Fibroblast of skin of back (primary cell): Measurements from ENCODE around the gene APP.
"Not testable (repeated sequence)": the region's sequence is repeated elsewhere in the genome, so short reads cannot be mapped to it uniquely, and the experiment has no call there.

ENCODE experiments used
- DNase-seq: peaks from one replicate; pipeline ENCODE4 v3.0.0-alpha.2; 2013

APP gene

DNA sequence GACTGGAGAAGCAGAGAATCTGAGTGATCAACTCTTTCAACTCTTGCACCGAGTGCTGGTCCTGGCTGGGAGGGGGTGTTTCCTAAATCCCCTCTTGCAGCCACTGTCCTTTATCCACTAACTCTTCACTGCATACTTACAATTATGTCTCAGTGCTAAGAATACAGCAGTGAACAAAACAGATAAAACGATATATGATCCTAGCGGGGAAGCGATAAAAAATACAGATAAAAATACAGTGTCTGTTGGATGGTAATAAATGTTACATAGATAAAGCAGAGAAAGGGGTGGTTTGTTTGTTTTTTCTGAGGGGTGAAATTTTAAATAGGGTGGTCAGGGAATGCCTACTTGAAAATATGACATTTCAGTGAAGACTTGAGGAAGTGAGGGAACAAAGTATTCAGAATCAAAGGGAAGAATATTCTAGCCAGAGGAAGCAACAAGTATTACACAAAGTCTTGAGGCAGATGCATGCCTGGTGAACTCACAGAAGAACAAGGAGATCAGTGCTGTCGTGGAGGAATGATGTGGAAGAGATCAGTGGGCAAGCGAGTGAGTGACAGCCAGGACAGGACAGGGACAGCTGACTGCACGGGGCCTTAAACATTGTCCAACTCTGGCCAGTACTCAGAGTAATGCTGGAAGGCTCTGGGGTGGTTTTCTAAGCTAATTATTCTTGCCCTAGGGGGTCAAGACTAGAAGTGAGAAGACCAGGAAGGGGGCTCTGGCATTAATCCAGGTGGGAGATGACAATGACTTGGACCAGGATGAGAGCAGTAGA, 110.0 kb downstream of the APP start:
- DNase-seq = no peak

DNA sequence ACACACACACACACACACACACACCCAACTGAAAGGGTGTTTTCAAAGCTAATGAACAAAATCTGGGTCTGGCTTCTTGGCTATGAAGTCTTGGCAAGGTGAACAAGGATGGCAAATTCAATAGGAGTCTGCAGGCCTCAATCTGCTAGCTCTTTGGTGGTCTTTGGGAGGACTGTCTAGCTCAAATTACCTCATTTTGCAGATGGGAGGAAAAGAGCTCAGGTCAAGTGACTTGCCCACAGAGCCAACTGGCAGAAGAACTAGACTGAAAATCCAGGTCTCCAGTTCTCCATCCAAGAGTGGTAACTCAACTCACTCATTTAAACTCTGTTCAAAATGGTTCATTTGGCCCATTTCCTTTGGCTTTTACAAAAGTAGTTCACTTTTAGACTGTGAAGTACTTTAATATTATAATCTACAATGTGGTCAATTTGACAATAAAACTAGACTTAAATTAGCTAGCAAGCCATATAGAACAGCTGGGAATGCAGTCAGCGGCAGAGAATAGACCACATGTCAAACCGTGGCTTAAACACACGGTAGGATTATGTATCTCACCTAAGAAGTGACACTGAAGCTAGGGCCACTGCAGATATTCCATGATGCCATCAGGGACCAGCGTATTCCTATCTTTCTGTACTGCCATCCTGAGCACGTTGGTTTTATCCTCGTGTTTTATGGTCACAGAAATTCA, 112.9 kb downstream of the APP start:
- DNase-seq = no peak

DNA sequence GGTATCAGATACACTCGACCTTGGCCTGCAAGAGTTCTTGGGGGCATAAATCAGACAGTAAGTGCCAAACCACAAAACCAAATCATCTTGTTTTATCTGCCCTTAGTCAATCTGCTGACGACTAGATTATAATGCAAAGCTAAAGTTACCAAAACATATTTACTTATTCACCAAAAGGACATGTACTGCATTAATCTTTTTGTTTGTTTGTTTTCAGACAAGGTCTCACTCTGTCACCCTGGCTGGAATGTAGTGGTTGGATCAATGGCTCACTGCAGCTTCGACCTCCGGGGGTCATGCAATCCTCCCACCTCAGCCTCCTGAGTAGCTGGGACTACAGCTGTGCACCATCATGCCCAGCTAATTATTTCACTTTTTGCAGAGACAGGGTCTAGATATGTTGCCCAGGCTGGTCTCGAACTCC, 114.7 kb downstream of the APP start:
- DNase-seq = no peak

GRCh38 chr21:26055010-26055409, 115.6 kb downstream of the APP start:
- no peak for DNase-seq

GRCh38 chr21:26052057-26052456, 118.5 kb downstream of the APP start:
- DNase-seq = no peak

DNA sequence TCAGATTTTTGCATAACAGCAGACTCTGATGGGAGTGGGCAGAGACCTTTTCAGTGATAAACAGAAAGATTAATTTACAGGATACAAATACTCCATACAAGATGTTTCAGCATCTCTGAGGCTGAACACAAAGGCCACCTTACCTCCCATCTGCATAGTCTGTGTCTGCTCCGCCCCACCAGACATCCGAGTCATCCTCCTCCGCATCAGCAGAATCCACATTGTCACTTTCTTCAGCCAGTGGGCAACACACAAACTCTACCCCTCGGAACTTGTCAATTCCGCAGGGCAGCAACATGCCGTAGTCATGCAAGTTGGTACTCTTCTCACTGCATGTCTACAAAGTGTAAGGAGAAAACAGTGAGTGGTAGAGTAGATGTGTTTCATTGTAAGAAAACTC, 119.7 kb downstream of the APP start:
- DNase-seq = no peak

DNA sequence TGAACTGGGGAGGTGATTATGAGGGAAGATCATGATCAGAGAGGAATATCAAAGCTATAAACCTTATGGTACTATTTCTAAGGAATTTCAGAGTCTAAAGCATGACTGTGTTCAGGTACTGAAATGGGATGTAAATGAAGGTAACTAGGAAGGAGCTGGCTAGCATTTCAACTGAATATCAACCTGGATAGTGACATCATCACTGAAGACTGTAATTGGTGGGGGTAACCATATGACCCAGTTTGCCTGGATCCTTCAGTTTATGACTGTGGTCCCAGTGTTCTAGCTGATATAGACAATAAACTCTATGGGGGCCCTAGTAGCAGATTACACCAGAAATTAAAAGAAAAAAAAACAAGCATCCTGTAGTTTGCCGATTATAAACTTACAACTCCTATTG, 120.8 kb downstream of the APP start:
- DNase-seq = no peak

DNA sequence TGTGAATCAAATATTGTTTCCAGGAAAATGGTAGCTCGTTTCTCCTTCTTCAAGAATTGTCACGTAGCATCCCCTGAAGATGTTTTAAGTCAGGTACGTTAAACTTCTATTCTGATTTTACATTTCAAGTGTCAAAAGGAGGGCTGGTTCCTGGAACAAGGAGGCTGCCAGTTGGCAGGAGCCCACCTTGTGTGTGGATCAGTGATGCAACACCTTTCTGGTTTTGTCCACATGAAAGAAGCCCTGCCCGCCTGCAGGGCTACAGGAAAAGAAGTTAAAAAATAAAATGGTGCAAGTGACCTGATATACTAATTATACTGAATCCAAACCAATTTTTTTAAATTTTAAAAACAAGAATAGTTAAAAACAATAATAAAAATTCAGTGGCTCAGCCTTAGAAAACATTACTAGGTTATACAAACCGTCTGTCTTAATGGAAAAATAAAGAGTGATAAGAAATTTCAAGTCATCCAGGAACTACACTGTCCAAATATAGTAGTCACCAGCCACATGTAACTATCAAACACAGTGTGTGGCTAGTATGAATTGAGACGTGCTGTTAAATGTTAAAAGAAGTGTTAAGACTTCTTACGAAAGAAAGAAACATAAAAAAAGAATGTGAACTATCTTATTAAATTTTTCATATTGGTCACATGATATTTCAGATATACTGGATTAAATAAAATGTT, 123.1 kb downstream of the APP start:
- no peak for DNase-seq

DNA sequence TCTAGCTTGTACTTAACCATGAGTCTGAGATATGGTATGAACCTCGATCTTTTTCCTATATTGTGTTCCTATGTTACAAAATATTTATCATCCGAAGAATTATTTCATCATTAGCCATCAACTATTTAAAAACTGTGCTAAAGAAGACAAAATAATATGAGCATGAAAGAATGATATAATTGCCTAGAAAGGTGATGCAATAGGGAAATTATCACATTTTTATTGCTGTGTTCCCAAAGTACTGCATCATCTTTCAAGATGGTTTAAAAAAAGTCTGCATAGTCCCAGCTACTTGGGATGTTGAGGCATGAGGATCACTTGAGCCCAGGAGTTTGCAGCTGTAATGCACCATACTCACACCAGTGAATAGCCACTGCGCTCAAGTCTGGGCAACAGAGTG, 126.7 kb downstream of the APP start:
- no peak for DNase-seq

DNA sequence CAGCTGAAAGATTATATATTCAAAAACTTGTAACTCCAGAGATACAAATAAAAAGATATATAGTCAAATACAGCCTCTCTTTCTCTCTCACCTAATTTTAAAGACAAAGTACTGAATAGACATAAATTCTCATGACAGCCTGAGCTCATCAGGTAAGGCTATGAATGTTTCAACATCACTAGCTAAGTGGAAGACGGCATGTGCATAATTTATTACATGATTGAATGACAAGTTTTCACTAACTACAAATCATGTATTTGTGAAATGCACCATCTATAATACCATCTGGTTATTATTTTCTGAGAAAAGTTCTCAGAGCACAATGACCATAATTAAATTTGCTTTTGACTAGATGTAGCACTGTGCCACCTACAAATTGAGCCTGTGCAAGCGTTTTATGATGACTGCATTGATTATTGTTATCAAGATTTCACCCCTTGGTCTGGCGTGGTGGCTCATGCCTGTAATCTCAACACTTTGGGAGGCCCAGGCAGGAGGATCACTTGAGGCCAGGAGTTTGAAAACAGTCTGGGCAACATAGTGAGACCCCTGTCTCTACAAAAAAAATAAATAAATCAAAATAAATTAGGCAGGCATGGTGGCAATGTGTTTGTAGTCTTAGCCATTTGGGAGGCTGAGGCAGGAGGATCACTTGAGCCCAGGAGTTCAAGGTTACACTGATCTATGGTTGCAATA, 128.2 kb downstream of the APP start:
- no peak for DNase-seq

DNA sequence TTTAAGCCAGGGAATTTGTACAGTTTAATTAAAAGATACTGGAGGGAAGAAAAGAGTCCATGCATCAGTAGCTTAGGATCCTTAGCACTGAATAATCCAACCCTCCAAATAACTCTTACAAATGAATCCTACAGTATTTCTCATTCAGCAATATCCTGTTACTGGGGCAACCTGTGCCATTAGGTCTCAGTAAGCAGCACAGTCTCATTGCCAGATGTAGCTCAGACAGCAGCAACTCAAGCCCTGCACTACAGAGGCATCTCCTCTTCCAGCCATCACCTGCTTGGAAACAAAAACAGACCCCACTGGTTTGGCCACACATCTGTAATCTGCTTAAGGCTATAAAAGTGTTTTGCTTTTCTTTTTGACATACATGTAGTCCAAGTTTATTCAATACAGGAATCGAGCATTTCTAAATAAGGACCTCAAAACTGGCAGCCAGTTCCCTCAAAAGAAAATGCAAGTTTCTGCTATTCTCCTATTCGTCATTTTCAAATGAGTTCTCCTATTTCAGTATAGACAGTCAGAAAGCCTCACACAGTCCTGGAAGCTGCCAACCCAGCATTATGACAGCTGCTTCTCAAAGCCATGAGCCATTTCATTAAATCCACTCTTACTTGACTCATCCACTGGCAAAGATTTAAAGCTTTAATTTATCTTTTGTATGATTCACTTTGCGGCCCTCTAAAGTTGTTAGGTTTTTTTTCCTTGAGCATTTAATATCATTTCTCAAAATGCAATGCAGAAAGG, 129.0 kb downstream of the APP start:
- DNase-seq = peak; percentile 25

- no peak for DNase-seq
Observed at GRCh38 chr21:26036916-26037315, 133.7 kb downstream of the APP start.

DNA sequence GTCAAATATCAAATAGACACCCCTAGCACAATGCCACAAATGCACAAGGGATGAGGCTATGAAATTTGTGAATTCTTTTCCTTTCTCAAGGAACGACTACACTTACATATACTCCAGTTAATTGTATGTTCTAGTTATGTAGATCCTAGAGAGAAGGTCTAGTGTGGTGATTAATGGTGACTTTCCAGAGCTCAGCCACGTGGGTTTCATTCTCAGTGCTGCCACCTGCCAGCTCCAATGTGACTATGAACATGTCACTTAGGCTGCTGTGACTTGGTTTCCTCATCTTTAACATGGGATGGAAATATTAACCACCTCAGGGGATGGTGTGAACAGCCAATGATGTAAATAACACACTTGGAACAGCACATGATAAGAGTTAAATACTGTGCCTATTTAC, 138.3 kb downstream of the APP start:
- no peak for DNase-seq

- DNase-seq = no peak
Observed at GRCh38 chr21:26028183-26028582, 142.4 kb downstream of the APP start.

GRCh38 chr21:26027696-26028095, 142.9 kb downstream of the APP start:
- DNase-seq = no peak

GRCh38 chr21:26025536-26026512, 144.7 kb downstream of the APP start:
- DNase-seq = no peak

- not testable (repeated sequence) for DNase-seq
Observed at GRCh38 chr21:26023406-26023805, 147.2 kb downstream of the APP start.

DNA sequence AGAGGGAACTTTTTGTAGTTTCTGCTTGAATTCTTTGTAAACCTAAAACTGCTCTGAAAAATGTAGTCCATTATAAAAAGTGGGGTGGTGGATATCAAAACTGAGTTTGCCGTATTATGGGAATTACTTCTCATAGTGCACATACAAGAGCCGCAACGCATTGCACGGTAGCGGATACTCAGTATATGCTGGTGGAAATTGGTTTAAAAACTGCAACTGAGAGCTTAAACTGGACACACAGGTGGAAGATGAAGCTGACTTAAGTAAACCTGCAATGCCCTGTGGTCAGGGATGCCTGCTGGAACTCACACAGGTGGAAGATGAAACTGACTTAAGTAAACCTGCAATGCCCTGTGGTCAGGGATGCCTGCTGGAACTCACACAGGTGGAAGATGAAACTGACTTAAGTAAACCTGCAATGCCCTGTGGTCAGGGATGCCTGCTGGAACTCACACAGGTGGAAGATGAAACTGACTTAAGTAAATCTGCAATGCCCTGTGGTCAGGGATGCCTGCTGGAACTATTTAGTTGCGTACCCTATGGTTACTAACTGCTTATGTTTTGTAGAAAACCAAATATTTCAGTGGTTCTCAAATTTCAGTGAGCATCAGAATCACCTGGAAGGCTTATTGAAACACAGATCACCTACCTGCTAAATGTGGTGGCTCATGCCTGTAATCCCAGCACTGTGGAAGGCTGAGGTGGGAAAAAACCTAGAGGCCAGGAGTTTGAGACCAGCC, 147.8 kb downstream of the APP start:
- DNase-seq = not testable (repeated sequence)

GRCh38 chr21:26020510-26020909, 150.1 kb downstream of the APP start:
- no peak for DNase-seq

DNA sequence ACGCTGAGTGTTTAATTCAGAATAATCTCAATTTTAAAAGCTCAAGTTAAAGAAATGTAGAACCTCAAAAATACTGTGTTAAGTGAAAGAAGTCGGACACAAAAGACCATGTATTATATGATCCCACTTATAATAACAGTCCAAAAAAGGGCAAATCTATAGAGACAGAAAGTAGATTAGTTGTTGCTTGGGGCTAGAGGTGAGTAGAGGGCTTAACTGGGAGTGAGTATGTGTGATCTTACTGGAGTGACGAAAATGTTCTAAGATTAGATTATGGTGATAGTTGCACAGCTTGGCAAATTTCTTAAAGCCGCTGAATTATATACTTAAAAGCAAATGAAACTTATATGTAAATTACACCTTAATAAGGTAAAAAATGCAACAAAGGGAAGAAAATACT, 150.5 kb downstream of the APP start:
- no peak for DNase-seq
